HEK293 (cell line): Measurements from ENCODE around the gene NDC1.

Experiments used
- CTCF ChIA-PET: fragments of 350-600 bp; formaldehyde crosslinking; extraction: SDS; loops from one replicate; lab custom pipeline; 2021; ENCODE audit warnings: antibody characterized with exemption; lab: Yijun Ruan, JAX
- POLR2A ChIA-PET: fragments of 300-600 bp; formaldehyde crosslinking; extraction: SDS; loops from one replicate; lab custom pipeline; 2020; ENCODE audit warnings: antibody characterized with exemption, inconsistent platforms; lab: Yijun Ruan, JAX
- H3K27ac ChIP-seq: fragments of 200-500 bp; sonication (Bioruptor generic); 2 replicates; pipeline ENCODE4 v1.5.1; 2014; ENCODE audit warnings: low read depth, low read length, control low read depth, inconsistent platforms; ENCODE audit errors: extremely low read depth
- H3K36me3 ChIP-seq, 2 experiments: fragments of 200-500 bp in 1 of 2; sonication (Bioruptor generic) in 1 of 2; 1 replicate in 1 of 2; 2 replicates in 1 of 2; pipeline ENCODE4 v1.5.1; 2014 to 2017; ENCODE audit warnings: inconsistent platforms in 2 of 2, low read length in 2 of 2; ENCODE audit not compliant: control insufficient read depth in 2 of 2, insufficient read depth in 1 of 2
- H3K4me1 ChIP-seq: fragments of 200-500 bp; sonication (Bioruptor generic); 2 replicates; pipeline ENCODE4 v1.5.1; 2014; ENCODE audit warnings: mild to moderate bottlenecking, low read length, inconsistent platforms; ENCODE audit not compliant: control insufficient read depth, insufficient read depth
- H3K4me3 ChIP-seq: 2 replicates; pipeline ENCODE4 v1.5.1; 2011; ENCODE audit warnings: low read depth, mild to moderate bottlenecking, control low read depth, low read length, moderate library complexity
- H3K9me3 ChIP-seq: fragments of 200-500 bp; sonication (Bioruptor generic); 2 replicates; pipeline ENCODE4 v1.5.1; 2014; ENCODE audit warnings: low read depth, low read length, inconsistent platforms; ENCODE audit not compliant: control insufficient read depth, insufficient read depth
- EGR2 ChIP-seq: fragments of 450-650 bp; formaldehyde crosslinking; IDR thresholded peaks from 2 replicates; pipeline ENCODE4 v1.5.1; 2016; ENCODE audit warnings: low read depth, missing biosample characterization, missing genetic modification characterization
- GLI2 ChIP-seq: fragments of 450-650 bp; formaldehyde crosslinking; IDR thresholded peaks from 2 replicates; pipeline ENCODE4; 2017; ENCODE audit warnings: missing biosample characterization, missing genetic modification characterization, low read depth, borderline replicate concordance
- MZF1 ChIP-seq: fragments of 450-650 bp; formaldehyde crosslinking; IDR thresholded peaks from 2 replicates; pipeline ENCODE4 v1.5.1; 2017; ENCODE audit warnings: missing biosample characterization, missing genetic modification characterization, borderline replicate concordance
- PRDM6 ChIP-seq: fragments of 450-650 bp; formaldehyde crosslinking; IDR thresholded peaks from 2 replicates; pipeline ENCODE4 v1.5.1; 2017; ENCODE audit warnings: missing biosample characterization, missing genetic modification characterization
- REPIN1 ChIP-seq: fragments of 450-650 bp; formaldehyde crosslinking; IDR thresholded peaks from 2 replicates; pipeline ENCODE4 v1.5.1; 2017; ENCODE audit warnings: missing biosample characterization, missing genetic modification characterization, low read depth
- TSHZ1 ChIP-seq: fragments of 450-650 bp; formaldehyde crosslinking; IDR thresholded peaks from 2 replicates; pipeline ENCODE4 v1.5.1; 2016; ENCODE audit warnings: missing biosample characterization, missing genetic modification characterization, borderline replicate concordance
- ZBTB6 ChIP-seq: fragments of 450-650 bp; formaldehyde crosslinking; IDR thresholded peaks from 2 replicates; pipeline ENCODE4 v1.5.1; 2017; ENCODE audit warnings: missing biosample characterization, missing genetic modification characterization
- ZBTB8A ChIP-seq: fragments of 450-650 bp; formaldehyde crosslinking; IDR thresholded peaks from 2 replicates; pipeline ENCODE4 v1.5.1; 2016; ENCODE audit warnings: missing biosample characterization, missing genetic modification characterization
- ZFP41 ChIP-seq: fragments of 450-650 bp; formaldehyde crosslinking; IDR thresholded peaks from 2 replicates; pipeline ENCODE4 v1.5.1; 2016; ENCODE audit warnings: missing biosample characterization, missing genetic modification characterization, borderline replicate concordance
- ZNF140 ChIP-seq: fragments of 450-650 bp; formaldehyde crosslinking; IDR thresholded peaks from 2 replicates; pipeline ENCODE4 v1.5.1; 2016; ENCODE audit warnings: missing biosample characterization, missing genetic modification characterization
- ZNF146 ChIP-seq: fragments of 450-650 bp; formaldehyde crosslinking; IDR thresholded peaks from 2 replicates; pipeline ENCODE4 v1.5.1; 2016; ENCODE audit warnings: missing biosample characterization, missing genetic modification characterization
- ZNF274 ChIP-seq, 2 experiments: fragments of 200-500 bp in 1 of 2; fragments of 450-650 bp in 1 of 2; sonication (Bioruptor generic) in 1 of 2; formaldehyde crosslinking in 1 of 2; IDR thresholded peaks; 2 replicates each; pipeline versions ENCODE4 v1.5.1 to v1.6.1; 2014 to 2016; ENCODE audit warnings: borderline replicate concordance in 1 of 2, inconsistent platforms in 1 of 2, low read length in 1 of 2, missing biosample characterization in 1 of 2, missing genetic modification characterization in 1 of 2
- ZNF394 ChIP-seq: fragments of 450-650 bp; formaldehyde crosslinking; IDR thresholded peaks from 2 replicates; pipeline ENCODE4 v1.5.1; 2016; ENCODE audit warnings: missing biosample characterization, missing genetic modification characterization, mild to moderate bottlenecking, moderate library complexity, borderline replicate concordance
- ZNF404 ChIP-seq: fragments of 450-650 bp; formaldehyde crosslinking; IDR thresholded peaks from 2 replicates; pipeline ENCODE4 v1.5.1; 2017; ENCODE audit warnings: missing biosample characterization, missing genetic modification characterization
- ZNF585B ChIP-seq: fragments of 450-650 bp; formaldehyde crosslinking; IDR thresholded peaks from 2 replicates; pipeline ENCODE4 v1.5.1; 2016; ENCODE audit warnings: missing biosample characterization, missing genetic modification characterization
- ZNF600 ChIP-seq: fragments of 450-650 bp; formaldehyde crosslinking; IDR thresholded peaks from 2 replicates; pipeline ENCODE4 v1.5.1; 2016; ENCODE audit warnings: missing biosample characterization, missing genetic modification characterization
- ZNF830 ChIP-seq: fragments of 450-650 bp; IDR thresholded peaks from 2 replicates; pipeline ENCODE4 v1.5.0; 2018; ENCODE audit warnings: missing biosample characterization, missing genetic modification characterization, low read depth, mild to moderate bottlenecking, moderate library complexity
- ZSCAN23 ChIP-seq: fragments of 450-650 bp; formaldehyde crosslinking; IDR thresholded peaks from 2 replicates; pipeline ENCODE4 v1.5.1; 2016; ENCODE audit warnings: missing biosample characterization, missing genetic modification characterization

NDC1 gene

GRCh38 chr1:53837646-53837923 is 511 bp downstream of the NDC1 start:
- peak overlapping the region; percentile 99 for H3K27ac ChIP-seq
- no peaks in the 10 kb centered on the region for H3K4me1 ChIP-seq
- ChIA-PET POLR2A (interaction anchor here (1.3 to 1.4 kb wide), 2 partner anchors 10 to 108 kb away, joined by 4 to 5 read pairs; partner anchors contain the start of gene IFT25), CTCF (interaction anchor here (0.6 to 1.4 kb wide), 4 partner anchors 102 to 414 kb away, joined by 3 to 4 read pairs (median 4); no protein-coding TSS in a partner anchor)
- peak overlapping the region; percentile 92 for H3K4me3 ChIP-seq
- H3K36me3 ChIP-seq: peaks cover 7 to 10% of the 10 kb centered on the region in 2 experiments; a peak in 2 of 3 replicates
- TF ChIP-seq REPIN1 (tag by site-specific recombination) (0 out of 2 replicates have a peak, but pooled peaks have one; percentile 8), ZSCAN23 (tag by site-specific recombination) (0 out of 2 replicates have a peak, but pooled peaks have one; percentile 16), ZNF140 (tag by site-specific recombination) (peak; percentile 53), MZF1 (tag by site-specific recombination) (0 out of 2 replicates have a peak, but pooled peaks have one; percentile 14), EGR2 (tag by site-specific recombination) (no peak), ZBTB8A (no peak), ZNF585B (tag by site-specific recombination) (peak; percentile 16; the same call in 1 of the 2 replicates), ZNF600 (tag by site-specific recombination) (peak; percentile 9), ZNF274 (IDR thresholded peaks at IDR 0.05; ENCODE audit: low read length) (no peak), ZNF274 (tag by site-specific recombination; IDR thresholded peaks at IDR 0.05; ENCODE audit: borderline replicate concordance) (0 out of 2 replicates have a peak, but pooled peaks have one; percentile 47), ZFP41 (tag by site-specific recombination) (no peak)
- no peaks in the 10 kb centered on the region for H3K9me3 ChIP-seq

GRCh38 chr1:53835491-53835890 is 2.6 kb downstream of the NDC1 start:
- Histone ChIP-seq H3K4me3 (no peak overlapping the region), H3K27ac (no peak overlapping the region)

More at GRCh38 chr1:53835491-53835890, 2.6 kb downstream of the NDC1 start:
- no peaks in the 10 kb centered on the region for H3K4me1 ChIP-seq
- ChIA-PET CTCF (interaction anchor here (0.5 to 1.4 kb wide), 4 partner anchors 11 to 124 kb away, joined by 3 read pairs; no protein-coding TSS in a partner anchor), POLR2A (interaction anchor here (0.7 kb wide), 1 partner anchor 11 kb away, joined by 6 read pairs; no protein-coding TSS in a partner anchor)
- H3K36me3 ChIP-seq: peaks cover 7 to 14% of the 10 kb centered on the region in 2 experiments; a peak in 2 of 3 replicates
- no peak for TF ChIP-seq ZNF830 (tag by site-specific recombination)
- no peak for TF ChIP-seq PRDM6 (tag by site-specific recombination)
- no peak for TF ChIP-seq ZBTB6 (tag by site-specific recombination)
- TF ChIP-seq ZNF146 (tag by site-specific recombination): no peak
- no peak for TF ChIP-seq ZNF404
- TF ChIP-seq GLI2 (tag by site-specific recombination): no peak
- TF ChIP-seq TSHZ1 (tag by site-specific recombination): no peak
- TF ChIP-seq ZNF394 (tag by site-specific recombination): no peak
- H3K9me3 ChIP-seq: no peaks in the 10 kb centered on the region
